Esophagus (tissue), 2 donors: ENCODE results near the gene PDE4D. TPM values are rescaled to one million over a fixed set of nuclear protein-coding genes. Genes with fewer than 3 reads are reported as not detected.

Source experiments
- H3K27ac ChIP-seq, 2 donors: one replicate each; pipeline ENCODE4 v1.5.1; 2013; ENCODE audit warnings: low read depth in 2 of 2, mild to moderate bottlenecking in 2 of 2, inconsistent platforms in 1 of 2, low read length in 1 of 2, moderate library complexity in 1 of 2
- H3K27me3 ChIP-seq, 2 donors: one replicate each; pipeline ENCODE4 v1.6.1; 2013; ENCODE audit warnings: low read length in 2 of 2, control low read depth in 1 of 2, mild to moderate bottlenecking in 1 of 2; ENCODE audit not compliant: insufficient read depth in 2 of 2, control insufficient read depth in 1 of 2
- H3K36me3 ChIP-seq, 2 donors: one replicate each; pipeline ENCODE4 v1.6.1; 2013; ENCODE audit warnings: low read length in 1 of 2; ENCODE audit not compliant: control insufficient read depth in 2 of 2, insufficient read depth in 2 of 2
- H3K4me1 ChIP-seq, 2 donors: one replicate each; pipeline ENCODE4 v1.6.1; 2013; ENCODE audit warnings: low read length in 1 of 2; ENCODE audit not compliant: control insufficient read depth in 2 of 2, insufficient read depth in 2 of 2
- H3K4me3 ChIP-seq, 2 donors: one replicate each; pipeline ENCODE4 v1.5.1; 2013; ENCODE audit warnings: low read length in 2 of 2, mild to moderate bottlenecking in 2 of 2, low read depth in 1 of 2, moderate library complexity in 1 of 2
- H3K9me3 ChIP-seq, 2 donors: one replicate each; pipeline ENCODE4 v1.6.1; 2013; ENCODE audit warnings: mild to moderate bottlenecking in 2 of 2, low read depth in 1 of 2, low read length in 1 of 2, moderate library complexity in 1 of 2; ENCODE audit not compliant: control insufficient read depth in 2 of 2, insufficient read depth in 1 of 2
- WGBS, 2 donors: extraction: QIAGEN DNeasy Blood & Tissue Kit; methylation state at CpG; one replicate each; pipeline ENCODE4 v1.1.7; 2013; 5-methylcytosine and 5-hydroxymethylcytosine counted together
- polyA plus RNA-seq, 2 donors: library from polyadenylated mRNA; stranded (reverse); fragments of 200-250 nt; gene quantifications; one replicate each; pipeline ENCODE4 v1.2.3, GENCODE V29; 2013
- donor health status: healthy with polysubstance abuse.
- donor health status: Bipolar disorder and iron deficiency.

The PDE4D gene
- polyA plus RNA-seq, 2 donors, result 1.5 to 2.5 TPM

DNA sequence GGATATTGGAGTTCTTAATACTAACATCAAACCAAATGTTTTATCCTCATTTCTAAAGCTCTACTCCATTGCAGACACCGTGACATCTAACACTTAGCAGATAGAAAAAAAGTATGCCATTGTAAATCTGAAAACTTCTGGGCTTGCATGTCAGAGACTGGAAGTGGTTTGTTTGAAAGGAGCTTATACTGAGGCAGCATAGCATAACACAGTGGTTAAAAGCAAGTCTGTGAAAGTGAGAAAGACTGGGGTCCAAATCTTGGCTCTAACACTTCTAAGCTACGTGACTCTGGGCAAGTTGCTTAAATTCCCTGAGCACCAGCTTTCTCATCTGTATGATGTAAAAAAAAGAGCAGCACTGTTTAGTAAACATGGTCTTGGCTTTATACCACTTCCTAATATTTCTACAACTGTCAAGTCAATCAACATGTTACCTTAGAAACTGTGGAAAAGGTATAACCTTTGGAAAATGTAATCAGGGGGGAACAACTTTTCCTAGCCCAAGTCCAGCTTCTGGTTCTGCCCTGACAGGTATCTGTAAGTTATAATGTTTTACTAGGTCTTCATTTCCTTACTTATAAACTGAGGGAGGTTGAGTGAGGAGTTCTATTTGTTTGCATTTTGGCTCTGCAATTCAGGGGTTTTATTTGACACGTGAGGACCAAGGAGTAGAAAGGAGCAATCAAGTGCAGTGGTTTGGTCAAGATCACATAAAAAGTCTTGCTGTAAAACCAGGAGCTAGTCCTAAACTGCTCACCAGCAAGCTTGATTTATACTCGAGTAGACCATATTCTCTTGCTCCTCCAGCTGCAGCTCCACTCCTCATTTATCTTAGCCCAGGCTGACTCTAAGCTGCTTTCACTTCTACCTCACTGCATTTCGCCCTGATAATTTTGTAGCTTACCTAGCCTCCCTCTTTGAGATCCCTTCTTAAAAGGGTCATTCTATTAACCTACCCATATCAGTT lies 769.6 kb downstream of the PDE4D start:
- Histone ChIP-seq H3K9me3 (no peaks in the 10 kb centered on the region), H3K27ac (peak overlapping the region in 1 of 2 donors; percentile 43), H3K4me1 (peaks cover 0 to 3% of the 10 kb centered on the region in 2 donors), H3K4me3 (no peak overlapping the region), H3K27me3 (no peaks in the 10 kb centered on the region), H3K36me3 (no peaks in the 10 kb centered on the region)
- 52 to 71% methylated on average over 5 of the region's 5 CpGs for WGBS, 2 donors

DNA sequence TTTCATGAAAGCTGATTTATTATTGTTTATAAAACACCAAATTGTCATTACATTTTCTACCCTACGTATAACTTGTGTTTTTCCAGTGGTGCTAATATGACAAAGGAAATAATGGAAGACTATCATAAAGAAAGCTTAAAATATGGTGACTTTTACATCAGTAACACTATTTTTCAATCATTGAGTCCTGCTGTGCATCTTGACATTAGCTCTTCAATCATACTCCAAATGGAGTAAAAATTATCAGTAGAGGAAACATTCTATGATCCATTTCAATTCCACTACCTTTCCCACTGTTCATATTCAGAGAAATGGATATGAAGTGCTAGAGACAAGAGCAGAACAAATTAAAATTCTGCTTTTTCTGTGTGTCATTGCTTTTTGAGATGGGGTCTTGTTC lies 774.0 kb downstream of the PDE4D start:
- 97% methylated on average over 1 of the region's 1 CpG for WGBS, 2 donors
- no peaks in the 10 kb centered on the region for H3K9me3 ChIP-seq
- H3K27me3 ChIP-seq, result no peaks in the 10 kb centered on the region
- H3K36me3 ChIP-seq, result no peaks in the 10 kb centered on the region
- H3K4me1 ChIP-seq, result no peaks in the 10 kb centered on the region
- H3K4me3 ChIP-seq, result no peak overlapping the region
- no peak overlapping the region for H3K27ac ChIP-seq

DNA sequence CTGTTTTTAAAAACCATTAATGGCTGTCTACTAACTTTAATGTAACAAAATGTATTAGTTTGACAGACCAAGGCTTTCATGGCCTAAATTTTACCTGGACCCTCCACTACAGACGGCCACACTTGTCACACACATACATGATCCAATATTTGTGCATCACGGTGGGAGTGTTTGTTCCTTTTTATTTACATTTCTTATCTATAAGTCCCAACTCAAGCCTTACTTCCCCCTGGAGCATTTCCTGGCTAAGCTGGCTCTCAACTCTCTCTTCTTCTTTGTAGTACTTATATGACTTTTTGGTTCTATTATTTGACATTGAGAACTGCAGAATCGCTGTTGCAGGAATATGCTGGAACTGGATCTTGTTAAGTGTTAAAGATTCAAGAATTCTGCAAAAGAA lies 776.2 kb downstream of the PDE4D start:
- Histone ChIP-seq H3K4me1 (no peaks in the 10 kb centered on the region), H3K27me3 (no peaks in the 10 kb centered on the region), H3K36me3 (no peaks in the 10 kb centered on the region), H3K4me3 (no peak overlapping the region), H3K27ac (no peak overlapping the region), H3K9me3 (no peaks in the 10 kb centered on the region)
- WGBS, 2 donors, result 76 to 80% methylated on average over 3 of the region's 3 CpGs

DNA sequence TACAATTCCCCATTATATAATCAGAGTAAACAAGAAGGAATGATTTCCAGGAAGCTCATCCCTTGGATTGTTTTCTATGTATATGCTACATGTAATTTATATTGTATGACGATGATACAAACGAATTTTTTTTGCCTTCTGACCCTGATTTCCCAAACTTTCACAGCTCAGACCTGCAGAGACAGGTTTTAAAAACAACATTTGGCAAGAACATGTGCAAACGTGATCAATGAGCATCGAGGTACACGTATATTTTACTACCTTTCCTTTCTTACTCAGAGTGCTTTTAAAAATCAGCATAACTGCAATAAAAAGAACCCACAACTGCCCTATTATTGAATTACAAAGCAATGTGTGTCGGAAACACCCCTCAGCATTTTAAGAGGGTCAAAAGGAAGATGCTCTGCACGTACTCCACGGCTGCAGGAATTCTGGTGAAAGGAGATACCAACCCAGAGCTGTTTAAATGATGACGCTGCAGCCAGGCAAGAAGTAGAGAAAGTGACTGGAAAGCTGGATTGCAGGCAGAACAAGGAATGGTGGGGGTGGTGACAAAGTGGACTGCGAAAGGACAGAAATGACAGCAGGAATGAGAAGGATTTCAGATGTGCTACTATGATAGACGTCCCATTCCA lies 777.2 kb downstream of the PDE4D start:
- 53 to 68% methylated on average over 11 of the region's 11 CpGs for WGBS, 2 donors
- no peaks in the 10 kb centered on the region for H3K4me1 ChIP-seq
- no peak overlapping the region for H3K27ac ChIP-seq
- H3K4me3 ChIP-seq, result no peak overlapping the region
- no peaks in the 10 kb centered on the region for H3K36me3 ChIP-seq
- H3K27me3 ChIP-seq, result no peaks in the 10 kb centered on the region
- no peaks in the 10 kb centered on the region for H3K9me3 ChIP-seq

DNA sequence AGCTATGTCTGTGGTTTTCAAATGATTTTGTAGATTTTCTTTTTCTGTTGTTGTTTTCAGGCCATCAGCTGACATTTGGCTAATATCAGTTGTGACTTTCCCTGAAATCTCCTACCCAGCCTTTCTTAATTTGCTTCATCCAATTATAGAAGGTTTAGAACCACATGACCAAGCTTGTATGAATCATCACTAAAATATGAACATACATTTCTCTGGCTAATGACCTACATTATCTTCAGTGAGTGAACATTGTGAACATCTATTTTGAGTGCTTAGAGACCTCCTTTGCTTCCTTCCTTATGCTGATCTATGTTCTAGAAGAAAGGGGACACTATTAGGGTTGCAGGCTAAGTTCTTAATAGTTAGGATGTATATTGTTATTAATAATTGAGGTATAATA lies 778.2 kb downstream of the PDE4D start:
- H3K27ac ChIP-seq, result no peak overlapping the region
- no peak overlapping the region for H3K4me3 ChIP-seq
- H3K27me3 ChIP-seq, result no peaks in the 10 kb centered on the region
- H3K4me1 ChIP-seq, result no peaks in the 10 kb centered on the region
- H3K9me3 ChIP-seq, result no peaks in the 10 kb centered on the region
- no peaks in the 10 kb centered on the region for H3K36me3 ChIP-seq

DNA sequence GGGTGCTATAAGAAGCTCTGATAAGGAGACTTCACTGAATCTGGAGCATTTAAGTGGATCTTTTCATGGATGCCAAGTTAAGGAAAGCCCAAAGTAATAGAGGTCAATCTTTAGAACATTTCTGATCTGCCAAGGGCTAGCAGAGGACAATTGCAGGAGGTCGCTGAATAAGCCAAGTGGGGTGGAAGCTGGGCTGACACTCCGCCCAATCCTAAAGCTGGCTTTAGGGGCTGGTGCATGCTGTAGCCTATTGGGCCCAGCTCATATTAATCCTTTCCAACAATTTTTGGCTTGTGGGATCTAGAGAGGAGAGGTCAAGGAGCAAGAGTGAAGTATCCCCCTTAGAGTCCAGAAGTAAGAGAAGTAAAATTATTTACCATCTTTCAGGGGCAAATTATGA lies 784.1 kb downstream of the PDE4D start:
- Histone ChIP-seq H3K9me3 (no peaks in the 10 kb centered on the region), H3K4me1 (peaks cover 0 to 3% of the 10 kb centered on the region in 2 donors), H3K36me3 (no peaks in the 10 kb centered on the region), H3K4me3 (no peak overlapping the region), H3K27ac (no peak overlapping the region), H3K27me3 (no peaks in the 10 kb centered on the region)
- WGBS, 2 donors, result 87 to 93% methylated on average over 2 of the region's 2 CpGs

DNA sequence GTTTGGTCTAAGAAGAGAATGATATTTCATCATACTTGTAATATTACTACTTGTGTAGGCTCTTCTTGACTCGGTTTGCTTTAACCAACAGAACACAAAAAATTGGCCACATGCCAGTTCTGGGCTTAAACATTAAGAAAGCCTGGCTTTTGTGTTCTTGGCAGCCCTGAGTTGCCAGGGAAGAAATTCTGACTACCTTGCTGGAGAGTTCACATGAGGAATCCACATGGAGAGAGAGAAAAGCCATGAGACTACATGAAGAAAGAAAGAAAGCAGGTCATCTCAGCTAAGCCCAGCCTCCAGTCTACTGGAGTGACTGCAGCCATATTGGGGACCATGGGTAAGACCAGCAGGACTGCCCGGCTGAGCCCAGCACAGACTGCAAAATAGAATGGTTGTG lies 785.8 kb downstream of the PDE4D start:
- Histone ChIP-seq H3K4me3 (no peak overlapping the region), H3K9me3 (no peaks in the 10 kb centered on the region), H3K27ac (peak overlapping the region in 1 of 2 donors; percentile 68), H3K27me3 (no peaks in the 10 kb centered on the region), H3K4me1 (peaks cover 0 to 3% of the 10 kb centered on the region in 2 donors), H3K36me3 (no peaks in the 10 kb centered on the region)
- 42 to 60% methylated on average over 2 of the region's 2 CpGs for WGBS, 2 donors

DNA sequence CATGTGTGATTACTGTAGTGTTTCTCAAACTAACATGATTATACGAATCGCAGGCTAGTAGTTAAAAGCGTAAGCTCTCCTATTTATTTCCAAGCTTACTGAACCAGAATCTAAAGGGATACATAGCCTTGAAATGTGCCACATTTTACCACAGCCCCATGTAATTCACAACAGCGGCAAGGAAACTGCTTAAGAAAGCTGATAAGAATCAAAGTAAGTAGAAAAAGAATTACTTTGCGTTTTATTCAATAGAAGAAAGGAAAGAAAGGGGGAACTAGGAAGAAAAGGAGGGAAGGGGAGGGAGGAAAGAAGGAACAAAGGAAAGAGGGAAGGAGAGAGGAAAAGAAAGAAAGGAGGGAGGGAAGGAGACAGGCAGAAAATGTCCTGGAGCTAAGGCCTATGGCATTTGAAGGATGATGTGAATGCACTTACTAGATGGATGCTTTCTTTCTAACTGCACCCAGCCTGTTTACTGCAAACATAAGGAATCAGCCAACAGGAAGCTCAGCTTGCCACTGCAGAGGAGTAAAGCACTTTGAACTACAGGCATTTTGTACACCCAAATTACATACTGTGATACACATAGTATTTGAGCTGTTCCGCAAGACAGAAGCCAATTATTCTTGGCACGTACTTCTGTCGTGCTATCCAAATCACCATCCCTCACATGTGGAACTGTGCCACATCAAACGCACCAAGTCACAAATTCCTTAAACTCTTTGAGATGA lies 789.0 kb downstream of the PDE4D start:
- WGBS, 2 donors, result 56 to 60% methylated on average over 9 of the region's 9 CpGs
- no peak overlapping the region for H3K27ac ChIP-seq
- no peaks in the 10 kb centered on the region for H3K36me3 ChIP-seq
- peaks cover 0 to 3% of the 10 kb centered on the region in 2 donors for H3K4me1 ChIP-seq
- H3K9me3 ChIP-seq, result no peaks in the 10 kb centered on the region
- H3K27me3 ChIP-seq, result no peaks in the 10 kb centered on the region
- H3K4me3 ChIP-seq, result no peak overlapping the region

DNA sequence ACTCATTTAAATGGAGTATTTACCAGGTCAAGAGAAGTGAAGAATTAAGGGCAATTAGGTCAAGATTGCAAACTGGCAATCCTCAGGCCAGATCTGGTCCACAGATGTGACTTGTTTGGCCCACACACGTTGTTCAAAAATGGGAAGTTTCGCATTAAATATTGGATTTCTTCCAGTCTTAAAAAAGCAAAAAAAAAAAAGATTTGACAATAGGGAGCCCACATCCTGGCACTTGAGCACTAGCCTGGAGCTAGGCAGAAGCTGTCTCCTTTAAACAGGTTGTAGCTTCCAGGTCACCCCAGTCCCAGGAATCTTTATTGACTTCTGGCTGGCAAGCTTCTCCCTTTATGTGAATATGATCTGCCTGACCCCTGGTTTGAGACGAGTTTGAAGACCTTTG lies 790.2 kb downstream of the PDE4D start:
- no peaks in the 10 kb centered on the region for H3K9me3 ChIP-seq
- H3K27ac ChIP-seq, result no peak overlapping the region
- H3K27me3 ChIP-seq, result no peaks in the 10 kb centered on the region
- peaks cover 0 to 3% of the 10 kb centered on the region in 2 donors for H3K4me1 ChIP-seq
- 40 to 52% methylated on average over 3 of the region's 3 CpGs for WGBS, 2 donors
- no peaks in the 10 kb centered on the region for H3K36me3 ChIP-seq
- H3K4me3 ChIP-seq, result no peak overlapping the region
